HepG2 (cell line): ENCODE results near the gene QRICH2. TPM values are rescaled to one million over a fixed set of nuclear protein-coding genes. Genes with fewer than 3 reads are reported as not detected.
A peak's percentile ranks its signal among the peaks of the same experiment; 100 is the strongest.

Source experiments
- CEBPG ChIP-seq: IDR thresholded peaks from 2 replicates; pipeline ENCODE4 v1.6.1; 2016
- GMEB2 ChIP-seq: IDR thresholded peaks from 2 replicates; pipeline ENCODE4 v1.6.1; 2016; ENCODE audit warnings: missing biosample characterization, missing genetic modification reagents, low read depth
- GRHL1 ChIP-seq: sonication (generic); formaldehyde crosslinking; conservative IDR thresholded peaks from 2 replicates; pipeline ENCODE4 v1.8.0; 2022; ENCODE audit warnings: missing genetic modification reagents
- HNF1A ChIP-seq, 2 experiments: sonication (generic) in 1 of 2; formaldehyde crosslinking in 1 of 2; IDR thresholded peaks; 2 replicates each; pipeline versions ENCODE4 v1.4.0 to v1.6.1; 2016 to 2020; ENCODE audit warnings: borderline replicate concordance in 1 of 2, low read depth in 1 of 2, mild to moderate bottlenecking in 1 of 2, missing genetic modification reagents in 1 of 2
- HOXA7 ChIP-seq: sonication (generic); formaldehyde crosslinking; IDR thresholded peaks from 2 replicates; pipeline ENCODE4 v1.8.1; 2022; ENCODE audit warnings: mild to moderate bottlenecking, missing genetic modification reagents, moderate library complexity
- MYC ChIP-seq: sonication (generic); formaldehyde crosslinking; IDR thresholded peaks from 2 replicates; pipeline ENCODE4 v1.9.0; 2021; ENCODE audit warnings: missing genetic modification reagents, borderline replicate concordance
- MYPOP ChIP-seq: sonication (generic); formaldehyde crosslinking; IDR thresholded peaks from 2 replicates; pipeline ENCODE4 v1.8.1; 2023; ENCODE audit warnings: mild to moderate bottlenecking, moderate library complexity, missing genetic modification reagents
- NONO ChIP-seq, 2 experiments: fragments of 450-650 bp in 1 of 2; sonication (generic) in 1 of 2; formaldehyde crosslinking in 1 of 2; IDR thresholded peaks in 1 of 2; conservative IDR thresholded peaks in 1 of 2; 2 replicates each; pipeline versions ENCODE4 v1.6.1 to v1.8.0; 2017 to 2022; ENCODE audit warnings: mild to moderate bottlenecking in 1 of 2, missing genetic modification reagents in 1 of 2, moderate library complexity in 1 of 2
- NR2F6 ChIP-seq, 2 experiments: IDR thresholded peaks; 2 replicates each; pipeline ENCODE4 v1.6.1; 2016; ENCODE audit warnings: antibody characterized with exemption in 1 of 2, mild to moderate bottlenecking in 1 of 2
- ZFX ChIP-seq: sonication (generic); formaldehyde crosslinking; IDR thresholded peaks from 2 replicates; pipeline ENCODE4 v1.4.0; 2020; ENCODE audit warnings: mild to moderate bottlenecking, low read depth, missing genetic modification reagents, moderate library complexity
- ZNF251 ChIP-seq: sonication (generic); formaldehyde crosslinking; IDR thresholded peaks from 2 replicates; pipeline ENCODE4 v1.9.0; 2021; ENCODE audit warnings: mild to moderate bottlenecking, missing genetic modification reagents
- polyA plus RNA-seq, 8 experiments: library from polyadenylated mRNA; depleted of rRNA in 3 of 8; stranded (reverse) in 7 of 8; unstranded in 1 of 8; fragments of >200 nt; fragmentation: Illumina TruSeq in 4 of 8; extraction: Trizol in 4 of 8; gene quantifications; 2 replicates each; pipeline versions ENCODE4 v1.2.1 to v1.2.3, GENCODE V29; 2011 to 2016; ENCODE audit warnings: low read depth in 4 of 8, missing spikeins in 1 of 8, mixed read lengths in 1 of 8; ENCODE audit not compliant: insufficient read depth in 1 of 8
- total RNA-seq, 5 experiments: library from RNA; depleted of rRNA; stranded (reverse); fragments of >200 nt; fragmentation: Illumina TruSeq; extraction: Trizol; gene quantifications; 2 replicates each; pipeline ENCODE4 v1.2.3, GENCODE V29; 2016; ENCODE audit warnings: low read depth in 1 of 5
- TF ChIP-seq, protein P1 (sequence below): sonication (generic); formaldehyde crosslinking; IDR thresholded peaks from 2 replicates; pipeline ENCODE4 v1.4.0; 2020; ENCODE audit warnings: low read depth, missing genetic modification reagents
- TF ChIP-seq, protein P2 (sequence below): sonication (generic); formaldehyde crosslinking; IDR thresholded peaks from 2 replicates; pipeline ENCODE4 v1.8.0; 2023; ENCODE audit warnings: mild to moderate bottlenecking, missing genetic modification reagents

QRICH2 gene
- total and polyA plus RNA-seq, 2 of the 13 experiments (the other 11 are each of a cell fraction or from before 2014, with no cell fraction given), result 3.7 to 5.7 TPM

DNA sequence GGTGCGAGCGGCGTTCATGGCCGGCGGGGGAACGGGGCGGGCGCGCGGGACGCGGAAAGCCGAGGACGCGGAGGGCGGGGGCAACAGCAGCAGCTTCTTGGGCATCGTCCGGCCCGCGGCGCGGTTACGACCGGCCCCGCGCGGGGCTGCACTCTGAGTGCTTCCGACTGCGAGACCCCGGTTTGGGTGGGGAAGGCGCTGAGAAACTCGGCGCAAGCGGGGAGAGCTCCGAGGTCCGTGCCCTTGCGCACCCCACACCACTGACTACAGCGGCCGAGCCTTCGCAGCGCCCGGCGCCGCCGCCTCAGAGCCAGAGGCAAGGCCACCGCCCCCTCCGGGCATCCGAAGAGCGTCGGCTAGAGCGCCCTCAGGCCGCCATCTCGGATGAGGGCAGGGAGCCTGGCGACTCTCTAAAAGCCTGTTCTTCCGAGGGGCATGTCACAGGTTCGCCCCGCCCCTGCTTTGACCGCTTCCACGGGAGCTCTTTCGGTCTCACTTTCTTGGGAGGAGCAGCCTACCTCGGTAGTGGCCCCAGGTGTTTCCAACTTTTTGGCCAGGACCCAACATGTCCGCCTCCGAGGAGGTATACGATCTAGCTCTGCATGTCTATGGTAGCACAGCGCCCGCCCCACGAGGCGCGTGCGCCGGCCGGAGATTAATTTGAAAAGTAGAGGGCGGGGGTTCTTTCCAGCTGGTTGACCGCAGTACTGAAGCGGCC lies 45.7 kb upstream of the QRICH2 start, which contains the start of gene PRPSAP1 (continued):
- TF ChIP-seq GMEB2 (CRISPR knock-in tag), result peak; percentile 34
- TF ChIP-seq MYPOP (CRISPR knock-in tag), result peak; percentile 97
- TF ChIP-seq MYC (CRISPR knock-in tag), result peak; percentile 87
- no peak for TF ChIP-seq ZNF251 (CRISPR knock-in tag)
- peak; percentile 89 for TF ChIP-seq ZFX (CRISPR knock-in tag)
- no peak for TF ChIP-seq NONO (IDR thresholded peaks at IDR 0.05)
- peak; percentile 96 for TF ChIP-seq NONO (CRISPR knock-in tag; conservative IDR thresholded peaks at IDR 0.05)
- TF ChIP-seq NR2F6 (IDR thresholded peaks at IDR 0.05), result no peak
- peak; percentile 56; the same call in 1 of the 2 replicates for TF ChIP-seq NR2F6 (CRISPR knock-in tag; IDR thresholded peaks at IDR 0.05)
- TF ChIP-seq HNF1A (IDR thresholded peaks at IDR 0.05; ENCODE audit: low read depth), result no peak; the same call in 1 of the 2 replicates
- peak; percentile 83 for TF ChIP-seq HNF1A (CRISPR knock-in tag; IDR thresholded peaks at IDR 0.05; ENCODE audit: borderline replicate concordance)
- TF ChIP-seq, protein P1, sequence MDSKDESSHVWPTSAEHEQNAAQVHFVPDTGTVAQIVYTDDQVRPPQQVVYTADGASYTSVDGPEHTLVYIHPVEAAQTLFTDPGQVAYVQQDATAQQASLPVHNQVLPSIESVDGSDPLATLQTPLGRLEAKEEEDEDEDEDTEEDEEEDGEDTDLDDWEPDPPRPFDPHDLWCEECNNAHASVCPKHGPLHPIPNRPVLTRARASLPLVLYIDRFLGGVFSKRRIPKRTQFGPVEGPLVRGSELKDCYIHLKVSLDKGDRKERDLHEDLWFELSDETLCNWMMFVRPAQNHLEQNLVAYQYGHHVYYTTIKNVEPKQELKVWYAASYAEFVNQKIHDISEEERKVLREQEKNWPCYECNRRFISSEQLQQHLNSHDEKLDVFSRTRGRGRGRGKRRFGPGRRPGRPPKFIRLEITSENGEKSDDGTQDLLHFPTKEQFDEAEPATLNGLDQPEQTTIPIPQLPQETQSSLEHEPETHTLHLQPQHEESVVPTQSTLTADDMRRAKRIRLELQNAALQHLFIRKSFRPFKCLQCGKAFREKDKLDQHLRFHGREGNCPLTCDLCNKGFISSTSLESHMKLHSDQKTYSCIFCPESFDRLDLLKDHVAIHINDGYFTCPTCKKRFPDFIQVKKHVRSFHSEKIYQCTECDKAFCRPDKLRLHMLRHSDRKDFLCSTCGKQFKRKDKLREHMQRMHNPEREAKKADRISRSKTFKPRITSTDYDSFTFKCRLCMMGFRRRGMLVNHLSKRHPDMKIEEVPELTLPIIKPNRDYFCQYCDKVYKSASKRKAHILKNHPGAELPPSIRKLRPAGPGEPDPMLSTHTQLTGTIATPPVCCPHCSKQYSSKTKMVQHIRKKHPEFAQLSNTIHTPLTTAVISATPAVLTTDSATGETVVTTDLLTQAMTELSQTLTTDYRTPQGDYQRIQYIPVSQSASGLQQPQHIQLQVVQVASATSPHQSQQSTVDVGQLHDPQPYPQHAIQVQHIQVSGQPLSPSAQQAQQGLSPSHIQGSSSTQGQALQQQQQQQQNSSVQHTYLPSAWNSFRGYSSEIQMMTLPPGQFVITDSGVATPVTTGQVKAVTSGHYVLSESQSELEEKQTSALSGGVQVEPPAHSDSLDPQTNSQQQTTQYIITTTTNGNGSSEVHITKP, result peak; percentile 14; the same call in 1 of the 2 replicates
- TF ChIP-seq HOXA7 (CRISPR knock-in tag), result no peak
- TF ChIP-seq, protein P2, sequence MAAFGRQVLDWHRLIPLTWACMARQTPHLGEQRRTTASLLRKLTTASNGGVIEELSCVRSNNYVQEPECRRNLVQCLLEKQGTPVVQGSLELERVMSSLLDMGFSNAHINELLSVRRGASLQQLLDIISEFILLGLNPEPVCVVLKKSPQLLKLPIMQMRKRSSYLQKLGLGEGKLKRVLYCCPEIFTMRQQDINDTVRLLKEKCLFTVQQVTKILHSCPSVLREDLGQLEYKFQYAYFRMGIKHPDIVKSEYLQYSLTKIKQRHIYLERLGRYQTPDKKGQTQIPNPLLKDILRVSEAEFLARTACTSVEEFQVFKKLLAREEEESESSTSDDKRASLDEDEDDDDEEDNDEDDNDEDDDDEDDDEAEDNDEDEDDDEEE (CRISPR knock-in tag), result peak; percentile 96
- TF ChIP-seq GRHL1 (CRISPR knock-in tag), result no peak
- peak; percentile 19; the same call in 1 of the 2 replicates for TF ChIP-seq CEBPG (CRISPR knock-in tag)
